SK-N-SH (cell line): ENCODE measurements around the gene TAPBP.

Experiments
- CTCF ChIP-seq: fragments of 200-600 bp; sonication (generic); IDR thresholded peaks from 2 replicates; pipeline ENCODE4 v1.6.1; 2017; ENCODE audit warnings: antibody characterized with exemption, mild to moderate bottlenecking, moderate library complexity
- EZH2phosphoT487 ChIP-seq: fragments of 200-600 bp; sonication (generic); IDR thresholded peaks from 2 replicates; pipeline ENCODE4 v1.6.1; 2017; ENCODE audit warnings: low read depth, mixed run types, mild to moderate bottlenecking, antibody characterized with exemption, moderate library complexity, borderline replicate concordance
- JUND ChIP-seq: IDR thresholded peaks from 2 replicates; pipeline ENCODE4 v1.4.0; 2012
- NFIC ChIP-seq: IDR thresholded peaks from 2 replicates; pipeline ENCODE4 v1.4.0; 2012; ENCODE audit warnings: borderline replicate concordance
- RAD21 ChIP-seq: IDR thresholded peaks from 2 replicates; pipeline ENCODE4 v1.6.1; 2012; ENCODE audit warnings: mild to moderate bottlenecking, low read length
- RFX5 ChIP-seq: IDR thresholded peaks from 2 replicates; pipeline ENCODE4 v1.6.1; 2012; ENCODE audit warnings: mild to moderate bottlenecking, improper control_type of control experiment, low read length
- SIN3A ChIP-seq: IDR thresholded peaks from 2 replicates; pipeline ENCODE4 v1.6.1; 2012; ENCODE audit warnings: low read depth, mild to moderate bottlenecking, low read length, moderate library complexity, borderline replicate concordance
- SMC3 ChIP-seq: IDR thresholded peaks from 2 replicates; pipeline ENCODE4 v1.6.1; 2012; ENCODE audit warnings: low read depth, low read length, improper control_type of control experiment
- YY1 ChIP-seq: IDR thresholded peaks from 2 replicates; pipeline ENCODE4 v1.4.0; 2012; ENCODE audit warnings: low read depth, mild to moderate bottlenecking
- TF ChIP-seq, protein P1 (sequence below): IDR thresholded peaks from 2 replicates; pipeline ENCODE4 v1.4.0; 2012; ENCODE audit warnings: low read depth

DNA sequence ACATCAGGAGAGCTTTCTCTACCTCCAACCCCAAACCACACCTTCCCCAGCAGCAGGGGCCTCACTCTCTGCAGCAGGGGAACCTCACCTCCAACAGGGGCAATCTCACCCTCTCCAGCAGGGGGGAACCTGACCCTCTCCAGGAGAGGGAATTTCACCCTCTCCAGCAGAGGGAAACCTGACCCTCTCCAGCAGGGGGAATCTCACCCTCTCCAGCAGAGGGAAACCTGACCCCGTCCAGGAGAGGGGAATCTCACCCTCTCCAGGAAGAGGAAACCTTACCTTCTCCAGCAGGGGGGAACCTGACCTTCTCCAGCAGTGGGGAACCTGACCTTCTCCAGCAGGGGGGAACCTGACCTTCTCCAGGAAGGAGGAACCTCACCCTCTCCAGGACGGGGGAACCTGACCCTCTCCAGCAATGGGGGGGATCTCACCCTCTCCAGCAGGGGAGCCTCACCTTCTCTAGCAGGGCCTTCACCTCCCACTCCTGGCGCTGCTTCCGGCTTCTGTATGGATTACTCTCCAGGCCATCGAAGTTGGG, 33.8 kb downstream of the TAPBP start:
- no peak for TF ChIP-seq EZH2phosphoT487
- TF ChIP-seq, protein P1, sequence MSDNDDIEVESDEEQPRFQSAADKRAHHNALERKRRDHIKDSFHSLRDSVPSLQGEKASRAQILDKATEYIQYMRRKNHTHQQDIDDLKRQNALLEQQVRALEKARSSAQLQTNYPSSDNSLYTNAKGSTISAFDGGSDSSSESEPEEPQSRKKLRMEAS = no peak
- TF ChIP-seq YY1 = no peak
- peak; percentile 62 for TF ChIP-seq CTCF
- peak; percentile 36 for TF ChIP-seq SMC3
- no peak for TF ChIP-seq NFIC
- TF ChIP-seq RAD21 = peak; percentile 45
- peak; percentile 51; the same call in 1 of the 2 replicates for TF ChIP-seq SIN3A
- TF ChIP-seq JUND = no peak
- TF ChIP-seq RFX5 = no peak
